Fibroblast of skin of right biceps (primary cell): ENCODE data around the gene ANO2.

ENCODE experiments used
- DNase-seq: peaks from one replicate; pipeline ENCODE4 v3.0.0-alpha.2; 2013

Gene ANO2

DNA sequence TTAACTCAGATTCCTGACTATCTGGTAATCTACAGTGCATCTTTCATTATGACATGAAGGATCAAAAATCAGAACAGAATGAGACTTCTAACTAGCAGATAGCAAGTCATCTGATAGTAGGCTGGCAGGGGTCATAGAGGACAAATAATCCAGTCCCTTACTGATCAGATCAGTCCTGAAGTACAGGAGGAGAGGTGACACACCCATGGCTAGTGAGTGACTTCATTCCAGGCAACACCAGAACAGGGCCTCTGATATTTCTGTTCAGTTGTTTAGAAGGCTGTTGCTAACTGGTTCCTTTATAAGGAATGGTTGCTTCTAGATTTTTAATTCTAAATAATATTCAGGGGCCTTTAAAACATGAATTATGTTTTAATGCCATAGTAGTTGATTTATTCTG lies 291.0 kb downstream of the ANO2 start:
- no peak for DNase-seq

DNA sequence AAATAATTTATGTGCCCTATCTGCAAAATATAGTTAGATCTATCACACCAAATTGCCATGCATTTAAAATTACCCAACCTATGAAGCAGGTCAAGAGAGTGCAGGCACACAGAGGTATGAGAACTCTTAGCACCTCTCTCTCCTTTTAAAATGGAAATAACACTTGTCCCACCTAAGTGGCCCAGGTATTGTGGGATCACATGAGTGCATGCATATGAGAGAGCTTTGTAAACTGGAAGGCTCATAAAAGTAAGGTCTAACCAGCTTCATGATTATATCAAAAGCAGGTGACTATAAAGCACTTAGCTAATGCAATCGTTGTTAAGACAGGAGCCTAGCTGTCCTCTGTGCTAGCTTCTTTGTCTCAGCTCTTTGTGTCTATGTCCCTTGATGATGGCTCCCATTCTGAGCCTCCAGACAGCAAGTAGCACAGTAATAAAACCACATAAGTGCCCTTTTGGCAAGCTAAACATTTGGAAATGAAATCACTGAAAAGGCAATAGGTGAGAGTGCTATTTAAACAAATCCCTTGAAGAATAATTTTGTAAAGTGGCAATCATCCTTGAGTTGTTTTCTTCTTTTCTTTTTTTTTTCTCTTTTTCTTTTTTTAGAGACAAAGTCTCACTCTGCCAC lies 294.1 kb downstream of the ANO2 start:
- no peak for DNase-seq

DNA sequence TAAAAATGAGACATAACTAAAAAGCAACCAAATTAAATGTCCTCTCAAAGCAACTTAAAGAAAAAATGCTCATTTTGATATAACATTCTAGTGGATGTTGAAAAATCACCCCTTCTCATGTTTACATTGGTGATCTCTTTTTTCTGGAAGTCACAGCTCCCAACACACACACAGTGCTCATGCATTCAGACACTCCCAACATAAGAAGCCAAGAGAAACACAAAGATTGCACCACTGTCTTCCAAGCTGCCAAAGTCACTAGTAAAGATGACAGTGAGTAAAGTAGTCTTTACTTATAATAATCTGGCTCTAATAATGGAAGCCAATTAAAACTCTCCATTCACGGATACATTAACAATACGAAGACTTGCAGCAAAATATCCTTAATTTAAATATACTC lies 294.8 kb downstream of the ANO2 start:
- peak; percentile 24 for DNase-seq

DNA sequence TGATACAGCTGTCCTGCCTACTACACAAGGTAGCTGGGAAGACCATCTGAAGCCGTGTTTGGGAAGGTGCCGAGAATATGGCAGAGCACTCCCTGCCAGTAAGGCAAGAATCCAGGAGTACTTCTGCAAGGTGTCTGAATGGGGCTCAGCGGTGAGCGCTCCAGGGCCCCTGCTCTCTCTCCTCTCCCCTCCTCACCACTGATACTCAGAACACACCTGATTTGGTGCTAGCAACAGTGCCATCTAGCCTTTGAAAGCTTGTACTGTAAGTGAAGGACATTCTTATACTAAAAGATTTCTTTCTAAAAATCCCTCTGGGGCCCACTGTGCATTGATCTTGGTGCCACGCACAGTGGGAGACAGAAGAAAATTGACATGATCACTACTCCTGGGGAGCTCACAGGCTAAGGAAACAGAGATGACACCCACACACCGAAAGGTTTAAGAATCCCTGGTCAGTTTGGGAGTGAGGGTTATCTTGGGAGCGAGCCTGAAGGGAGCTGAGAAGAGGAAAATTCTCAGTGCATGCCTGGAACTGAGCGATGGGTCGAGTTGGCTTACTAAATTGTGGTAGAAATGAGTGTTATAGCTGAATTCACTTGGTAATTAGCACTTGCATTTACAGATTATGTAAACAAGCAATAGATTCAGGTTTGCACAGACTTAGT lies 296.2 kb downstream of the ANO2 start:
- peak; percentile 61 for DNase-seq

DNA sequence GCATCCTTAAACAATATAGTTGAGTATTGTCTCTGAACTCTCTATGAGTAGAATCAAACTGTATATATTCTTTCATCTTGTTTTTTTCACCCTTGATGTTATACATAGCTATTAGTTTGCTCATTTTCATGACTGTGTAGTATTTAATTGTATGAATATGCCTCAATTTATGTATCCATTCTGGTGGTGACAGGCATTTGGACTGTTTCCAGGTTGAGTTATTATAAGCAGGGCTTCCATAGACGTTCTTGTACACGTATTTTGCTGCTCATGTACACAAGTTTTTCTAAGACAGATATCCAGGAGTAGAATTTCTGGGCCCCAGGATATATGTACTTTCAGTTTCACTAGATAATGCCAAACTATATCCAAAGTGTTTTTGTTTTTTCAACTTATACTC lies 301.8 kb downstream of the ANO2 start:
- peak; percentile 73 for DNase-seq

DNA sequence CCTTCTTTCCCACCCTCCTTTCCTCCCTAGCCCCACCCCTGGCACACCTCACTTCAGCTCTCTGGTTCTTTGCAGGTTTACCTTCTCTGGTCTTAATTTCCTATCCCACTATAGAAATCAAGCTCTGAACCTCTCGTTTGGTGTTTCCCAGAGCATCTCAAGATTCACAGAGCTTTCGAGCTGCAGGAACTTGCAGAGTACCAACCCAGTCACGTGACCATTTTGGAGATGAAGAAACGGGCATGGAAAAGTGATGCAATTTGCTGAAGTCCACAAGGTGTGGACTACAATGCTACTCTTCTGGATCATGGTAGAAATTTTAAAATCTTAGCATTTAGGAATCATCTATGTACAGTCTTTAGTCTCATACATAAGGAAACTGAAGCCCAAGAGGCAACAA lies 307.4 kb downstream of the ANO2 start:
- no peak for DNase-seq

DNA sequence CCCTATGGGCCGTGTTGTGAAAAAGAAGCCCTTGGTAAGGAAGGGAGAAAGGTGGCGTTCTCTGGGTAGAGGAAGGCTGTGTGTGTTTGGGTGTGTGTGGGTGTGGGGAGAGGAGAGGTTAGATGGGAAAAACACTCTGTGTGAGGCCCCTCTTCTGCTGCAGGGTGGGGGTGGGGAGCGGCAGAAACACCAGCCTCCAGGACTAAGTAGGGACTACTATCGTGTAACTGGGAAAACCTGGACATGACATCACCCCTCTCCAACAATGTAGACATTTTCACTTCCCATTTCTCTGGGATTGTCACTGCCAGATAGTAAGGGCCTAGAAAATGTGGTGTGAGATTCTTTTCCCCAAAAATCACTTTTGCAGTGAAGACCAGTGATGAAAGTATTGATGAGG lies 308.2 kb downstream of the ANO2 start:
- DNase-seq: no peak

DNA sequence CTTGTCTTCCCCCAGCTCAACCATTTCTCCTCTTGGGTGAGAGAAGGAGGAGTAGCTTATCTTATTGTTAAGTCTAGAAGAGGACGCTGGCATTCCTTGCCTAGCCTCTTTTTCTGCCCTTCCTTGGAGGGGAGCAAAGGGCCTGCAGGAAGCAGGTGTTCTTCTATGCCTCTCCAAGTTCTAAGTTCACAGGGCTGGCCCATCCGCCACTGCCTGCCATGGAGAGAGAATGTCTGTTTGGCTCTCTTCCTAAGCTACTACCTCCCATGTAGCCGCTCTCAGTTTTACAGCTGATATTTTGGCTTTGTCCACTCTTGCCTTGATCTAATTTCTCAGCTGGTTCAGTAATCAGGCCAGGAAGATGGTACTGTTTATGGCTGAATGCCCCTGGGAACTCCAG lies 312.0 kb downstream of the ANO2 start:
- DNase-seq: no peak

DNA sequence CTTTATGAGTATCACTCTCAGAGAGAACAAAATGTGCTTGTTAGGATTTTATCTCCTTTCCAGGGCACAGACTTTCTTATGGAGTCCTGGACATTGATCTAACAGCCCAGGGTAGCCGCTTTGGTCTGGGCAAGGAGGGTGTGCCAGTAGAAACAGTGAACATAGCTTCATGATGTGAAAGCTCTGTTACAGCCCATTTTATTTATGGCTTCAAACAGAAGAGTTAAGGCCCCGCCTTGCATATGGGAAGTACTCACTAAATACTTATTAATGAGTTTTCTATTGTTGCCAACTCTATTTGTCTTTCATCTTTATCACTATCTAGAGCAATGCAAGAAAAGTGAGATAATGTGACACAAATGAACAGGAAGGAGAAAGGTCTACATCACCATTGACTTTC lies 312.6 kb downstream of the ANO2 start:
- no peak for DNase-seq

DNA sequence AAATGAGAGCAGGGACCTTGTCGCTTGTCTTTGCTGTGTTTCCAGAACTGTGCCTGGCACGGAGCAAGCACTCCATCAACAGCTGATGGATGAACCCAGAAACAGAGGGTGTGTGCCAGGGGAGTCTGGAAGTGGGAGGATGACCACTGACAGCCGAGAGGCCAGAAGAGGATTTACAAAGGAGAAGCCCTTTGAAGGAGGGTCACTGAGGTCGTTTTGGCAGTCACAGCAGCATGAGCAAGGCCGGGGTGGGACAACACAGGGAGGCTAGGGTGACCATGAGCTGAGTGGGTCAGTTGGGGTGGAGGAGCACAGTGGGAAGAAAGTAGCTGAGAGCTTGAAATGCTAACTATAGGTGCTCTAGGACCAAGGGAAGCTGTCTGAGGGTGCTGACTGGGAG lies 313.6 kb downstream of the ANO2 start:
- DNase-seq: no peak

DNA sequence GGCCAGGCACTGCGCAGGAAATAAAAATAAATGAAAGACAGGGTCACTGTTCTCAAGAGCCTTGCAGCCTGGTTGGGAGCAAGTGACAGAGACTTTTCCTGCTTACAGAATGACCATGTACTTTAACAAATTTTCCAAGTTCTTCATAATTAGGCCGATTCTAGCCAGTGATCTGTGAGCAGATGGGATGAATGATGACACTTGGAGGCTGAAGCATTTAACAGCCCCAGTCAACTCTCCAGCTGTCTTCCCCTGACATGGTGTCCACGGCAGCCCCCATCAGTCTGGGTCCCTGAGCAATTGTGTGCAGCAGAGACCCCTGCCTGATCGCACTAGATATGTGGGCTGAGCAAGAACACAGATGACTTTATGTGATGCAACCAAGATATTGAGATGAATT lies 314.3 kb downstream of the ANO2 start:
- DNase-seq: no peak

DNA sequence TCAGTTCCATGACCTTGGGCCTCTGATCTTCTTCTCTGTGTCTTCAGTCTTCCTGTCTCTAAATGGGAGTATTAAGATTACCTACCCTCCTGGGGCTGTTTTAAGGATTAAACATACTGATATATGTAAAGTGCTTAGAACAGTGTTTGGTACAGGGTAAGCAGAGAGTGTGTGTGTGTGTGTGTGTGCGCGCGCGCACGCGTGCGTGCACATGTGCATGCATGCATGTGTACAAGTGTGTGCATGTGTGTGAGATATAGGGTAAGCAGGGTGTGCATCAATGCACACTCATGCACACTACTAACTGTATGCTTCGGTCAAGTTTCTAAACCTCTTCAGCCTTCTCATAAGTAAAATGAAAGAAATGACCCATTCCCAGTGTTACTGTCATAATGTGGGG lies 316.6 kb downstream of the ANO2 start:
- no peak for DNase-seq

DNA sequence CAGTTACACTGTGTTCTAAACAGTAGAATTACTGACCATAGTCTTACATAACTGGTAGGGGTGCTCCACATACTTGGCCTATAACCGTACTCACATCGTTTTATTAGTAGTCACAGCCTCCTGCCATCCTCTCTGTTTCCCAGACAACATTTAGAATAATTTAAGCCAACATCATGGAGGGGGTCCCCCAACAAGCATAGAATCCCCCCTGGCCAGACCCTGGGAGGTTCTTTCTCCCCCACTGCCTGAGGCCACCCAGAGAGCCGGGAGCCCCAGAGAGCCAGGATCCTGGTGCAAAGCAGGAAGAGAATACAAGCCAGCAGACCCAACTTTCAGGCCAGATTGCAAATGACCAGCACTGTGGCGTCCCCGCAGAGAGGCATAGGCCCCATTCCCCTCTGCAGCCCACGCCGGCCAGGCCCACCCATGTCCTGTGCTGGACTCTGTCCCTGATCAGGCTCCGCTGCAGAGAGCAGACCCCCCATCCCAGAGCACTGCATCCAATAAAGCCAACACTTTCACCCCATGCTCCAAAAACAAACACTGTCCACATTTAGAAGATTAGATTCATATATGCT lies 317.9 kb downstream of the ANO2 start:
- DNase-seq: no peak

DNA sequence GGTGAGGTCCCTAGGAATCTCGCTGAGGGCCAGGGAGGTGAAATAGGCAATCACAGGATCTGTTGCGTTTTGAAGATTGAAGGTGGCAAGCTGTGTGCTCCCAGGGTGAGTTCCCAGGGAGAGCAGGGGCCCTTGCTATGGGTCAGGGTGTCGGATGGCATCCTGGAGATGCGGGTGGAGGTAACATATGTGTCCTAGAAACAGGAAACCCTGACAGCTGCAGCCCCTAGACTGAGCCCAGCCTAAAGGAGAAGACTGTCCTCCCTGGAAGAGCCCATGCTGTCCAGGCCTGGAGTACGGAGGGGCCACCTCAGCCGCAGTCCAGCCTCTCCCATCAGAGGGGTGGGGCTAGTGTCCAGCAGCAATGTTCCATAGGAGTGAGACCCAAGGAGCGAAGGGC lies 318.9 kb downstream of the ANO2 start:
- DNase-seq: no peak

DNA sequence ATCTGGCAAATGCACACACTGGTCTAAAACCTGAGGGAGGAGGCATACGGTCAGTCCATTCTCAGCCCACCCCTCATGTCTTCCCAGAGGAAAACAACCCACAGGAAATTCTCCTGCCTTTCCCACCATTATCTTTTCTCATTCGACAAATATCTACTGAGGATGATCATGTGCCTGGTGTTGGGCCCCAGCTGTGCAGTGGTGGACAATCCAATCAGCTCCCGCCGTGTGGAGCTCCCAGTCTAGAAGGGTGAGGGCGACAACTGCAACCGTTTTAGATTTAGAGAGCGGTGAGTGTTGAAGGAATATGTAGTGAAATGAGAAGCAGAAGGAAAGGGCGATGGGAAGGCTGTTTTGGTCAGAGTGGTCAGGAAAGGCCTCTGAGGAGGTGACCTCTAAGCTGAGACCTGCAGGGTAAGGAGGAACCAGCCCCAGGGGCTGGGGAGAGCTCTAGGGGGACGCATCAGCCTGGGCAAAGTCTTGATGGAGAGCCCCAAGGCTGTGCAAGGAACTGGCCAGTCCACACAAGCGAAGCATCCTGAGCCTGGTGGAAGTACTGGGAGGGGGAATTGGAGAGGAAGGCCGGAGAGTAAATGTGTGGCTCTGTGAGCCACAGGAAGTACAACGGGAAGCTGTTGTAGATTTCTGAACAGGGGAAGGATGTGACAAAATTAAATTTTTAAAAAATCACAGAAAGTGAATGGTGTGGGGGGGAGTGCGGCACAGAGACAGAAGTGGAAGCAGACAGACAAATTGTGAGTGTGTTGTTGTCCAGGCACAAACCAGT lies 320.4 kb downstream of the ANO2 start:
- no peak for DNase-seq

DNA sequence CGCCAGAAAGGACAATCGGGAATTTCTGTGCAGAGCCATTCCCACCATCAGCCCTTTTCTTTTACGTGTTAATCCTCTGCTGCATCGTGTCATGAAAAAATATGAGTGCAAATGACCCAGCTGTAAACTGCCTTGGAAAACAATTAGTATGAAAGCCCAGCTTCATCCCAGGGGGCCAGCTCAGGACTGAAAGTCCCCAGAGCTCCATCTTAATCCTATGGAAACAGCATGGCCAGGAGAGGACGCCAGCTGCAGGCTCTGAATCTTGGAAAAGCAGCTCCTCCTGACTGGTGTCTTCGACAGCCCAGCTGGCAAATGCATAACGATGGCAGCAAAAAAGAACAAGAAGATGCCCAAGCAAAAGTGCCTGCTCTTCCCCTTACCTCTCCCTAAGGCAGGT lies 321.6 kb downstream of the ANO2 start:
- no peak for DNase-seq

DNA sequence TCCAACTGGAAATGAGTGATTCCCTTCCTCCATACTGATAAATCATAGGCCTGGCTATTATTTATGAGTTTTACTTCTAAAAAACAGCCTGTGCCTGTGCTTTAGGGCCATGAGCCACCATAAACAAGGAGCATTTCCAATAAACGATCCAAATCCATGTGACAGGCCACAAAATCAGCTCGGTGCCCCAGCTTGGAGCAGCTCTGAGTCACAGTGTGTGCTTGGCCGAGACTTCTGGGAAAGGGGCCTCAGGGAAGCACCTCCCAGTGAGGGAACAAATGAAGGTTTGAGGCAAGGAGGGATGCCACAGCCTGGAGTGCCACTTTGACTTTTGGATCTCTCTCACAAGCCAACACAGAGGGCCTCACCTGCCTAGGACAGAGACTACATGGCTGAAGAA lies 322.8 kb downstream of the ANO2 start:
- no peak for DNase-seq

DNA sequence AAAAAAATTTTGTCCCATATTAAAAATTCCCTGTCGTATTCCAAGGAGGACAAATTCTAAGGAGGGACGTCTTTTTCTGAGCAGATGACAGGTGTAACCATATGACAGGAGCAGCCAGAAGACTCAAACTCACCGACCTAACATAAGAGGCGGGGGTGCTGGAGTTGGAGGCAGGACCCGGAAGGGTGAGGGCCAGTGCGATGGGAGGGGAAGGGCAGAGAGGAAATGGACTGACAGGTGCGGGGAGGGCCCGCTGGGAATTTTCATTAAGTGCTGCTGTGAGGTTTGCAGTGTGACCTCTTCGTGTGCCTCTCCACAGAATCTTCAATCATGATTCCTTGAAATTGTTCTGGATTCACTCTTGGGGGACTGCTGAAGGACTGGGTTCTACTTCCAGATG lies 323.7 kb downstream of the ANO2 start:
- no peak for DNase-seq

DNA sequence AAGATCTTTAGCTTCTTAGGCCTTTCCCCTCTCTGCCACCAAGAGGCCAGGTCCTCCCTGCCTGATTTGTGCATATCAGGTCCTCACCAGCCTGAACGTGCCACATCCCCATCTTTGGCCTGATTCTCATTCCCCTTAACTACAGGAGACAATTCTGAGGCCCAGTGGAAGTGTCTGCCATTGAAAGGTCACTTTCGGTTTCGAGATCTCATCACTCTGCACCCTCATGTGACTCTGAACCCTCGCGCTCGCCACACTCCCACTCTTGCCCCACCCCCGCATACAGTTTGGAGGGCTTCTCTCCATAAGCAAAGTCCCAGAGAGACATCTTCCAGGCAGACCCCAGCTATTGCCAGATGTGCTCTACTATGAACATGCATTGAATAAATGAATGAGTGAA lies 324.2 kb downstream of the ANO2 start:
- no peak for DNase-seq

DNA sequence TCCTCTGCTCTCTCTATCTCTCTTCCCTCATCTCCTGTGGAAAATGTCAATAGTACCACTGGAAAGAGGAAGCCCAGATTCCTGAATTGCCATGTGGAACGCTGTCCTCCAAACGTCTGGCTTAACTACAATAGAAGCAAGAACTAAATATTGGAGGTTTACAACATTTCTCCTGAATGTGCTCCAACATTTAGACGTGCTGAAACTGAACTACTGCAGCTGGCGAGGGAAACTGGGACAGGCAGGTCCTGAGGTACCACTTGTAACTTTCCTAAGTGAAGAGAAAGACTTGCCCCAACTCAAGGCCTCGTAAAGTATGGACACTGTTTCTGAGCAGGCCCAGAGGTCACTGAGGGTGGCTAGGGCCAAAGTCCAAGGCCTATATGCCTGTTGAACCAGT lies 325.4 kb downstream of the ANO2 start:
- DNase-seq: no peak

DNA sequence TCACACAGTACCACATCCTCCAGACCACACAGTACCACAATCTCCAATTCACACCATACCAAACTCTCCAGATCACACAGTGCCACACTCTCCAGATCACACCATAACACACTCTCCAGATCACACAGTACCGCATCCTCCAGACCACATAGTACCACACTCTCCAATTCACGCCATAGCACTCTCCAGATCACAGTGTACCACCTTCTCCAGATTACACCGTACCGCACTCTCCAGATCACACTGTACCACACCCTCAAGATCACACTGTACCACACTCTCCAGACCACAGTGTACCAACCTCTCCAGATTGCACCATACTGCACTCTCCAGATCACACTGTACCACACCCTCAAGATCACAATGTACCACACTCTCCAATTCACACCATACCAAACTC lies 328.2 kb downstream of the ANO2 start:
- no peak for DNase-seq

DNA sequence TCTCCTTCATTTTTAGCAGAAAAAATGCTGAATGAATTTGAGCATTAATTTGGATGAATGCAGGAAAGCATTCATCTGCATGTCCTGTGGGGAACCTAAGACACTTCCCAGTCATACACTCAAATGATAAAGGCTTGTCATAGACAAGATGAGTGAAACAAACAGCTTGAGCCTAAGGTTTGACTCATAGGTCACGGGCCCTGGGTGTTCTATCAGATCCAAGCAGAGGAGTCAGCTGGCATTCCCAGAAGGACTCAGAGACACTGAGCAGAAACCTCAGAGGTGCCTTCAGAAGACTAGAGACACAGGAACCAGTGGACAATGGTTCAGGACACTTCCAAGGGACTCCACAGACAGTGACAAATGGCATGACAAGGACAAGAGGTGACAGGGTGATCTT lies 329.3 kb downstream of the ANO2 start:
- no peak for DNase-seq

DNA sequence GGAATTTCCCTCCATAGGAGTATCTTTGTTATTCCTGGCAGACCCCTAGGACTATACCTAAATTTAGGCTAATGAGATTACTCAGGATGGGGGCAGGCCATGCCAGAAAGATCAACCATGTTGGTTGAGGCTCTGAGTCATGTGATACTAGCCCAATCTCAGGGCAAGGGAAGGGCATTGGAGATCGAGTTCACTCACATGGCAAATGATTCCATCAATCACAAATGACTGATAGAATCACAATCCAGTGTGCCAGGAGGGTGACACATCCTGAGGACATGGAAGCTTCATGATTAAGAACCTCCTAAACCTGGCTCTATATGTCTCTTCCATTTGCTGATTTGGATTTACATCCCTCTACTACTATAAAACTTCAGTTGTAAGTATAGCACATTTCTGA lies 330.8 kb downstream of the ANO2 start:
- peak; percentile 83 for DNase-seq
